Left lung (tissue), 10 donors: ENCODE data around the gene ASCC3. TPM values are rescaled to one million over a fixed set of nuclear protein-coding genes. Genes with fewer than 3 reads are reported as not detected.
A peak's percentile ranks its signal among the peaks of the same experiment; 100 is the strongest.

Experiments used
- ATAC-seq: fragments of 200-7000 bp; cut with Tn5 transposase; one replicate; pipeline ENCODE4 v1.9.1; 2020; ENCODE audit warnings: moderate library complexity
- DNase-seq, 4 donors: peaks; one replicate each; pipeline ENCODE4 v3.0.0-alpha.2; 2013 to 2020
- H3K27ac ChIP-seq, 2 donors: fragments of 200-600 bp; sonication (generic) in 1 of 2; one replicate each; pipeline versions ENCODE4 v1.5.0 to v1.8.0; 2020 to 2021
- H3K27me3 ChIP-seq, 2 donors: fragments of 200-600 bp; sonication (generic) in 1 of 2; one replicate each; pipeline versions ENCODE4 v1.5.0 to v1.8.0; 2020 to 2021
- H3K36me3 ChIP-seq, 2 donors: fragments of 200-600 bp; sonication (generic) in 1 of 2; one replicate each; pipeline versions ENCODE4 v1.5.0 to v1.8.0; 2020 to 2021
- H3K4me1 ChIP-seq, 2 donors: fragments of 200-600 bp; one replicate each; pipeline ENCODE4 v1.8.0; 2021
- H3K4me3 ChIP-seq, 2 donors: fragments of 200-600 bp; sonication (generic) in 1 of 2; one replicate each; pipeline versions ENCODE4 v1.5.0 to v1.8.0; 2020 to 2021; ENCODE audit warnings: mild to moderate bottlenecking in 1 of 2
- H3K9me3 ChIP-seq, 2 donors: fragments of 200-600 bp; sonication (generic) in 1 of 2; one replicate each; pipeline versions ENCODE4 v1.5.0 to v1.8.0; 2020 to 2021
- intact Hi-C, 2 donors: fragments of 100-400 bp; cut with DNase I; formaldehyde crosslinking; loops; one replicate each; pipeline versions ENCODE4 v1.11.2 to v1.14.2; 2022
- polyA plus RNA-seq, 6 donors: library from polyadenylated mRNA; unstranded; fragments of 120-200 nt; gene quantifications; one replicate each; pipeline ENCODE4 v1.2.1, GENCODE V29; 2013; ENCODE audit not compliant: insufficient read length in 6 of 6
- total RNA-seq, 2 donors: library from RNA; stranded (reverse); fragmentation: NEBNext Ultra II Directional; extraction: Animal tissue kit (Norgen Biotek cat#: 25700); gene quantifications; one replicate each; pipeline ENCODE4 v1.2.1, GENCODE V29; 2021
- TF ChIP-seq, protein P1 (sequence below), 2 donors: fragments of 200-600 bp; sonication (generic) in 1 of 2; IDR thresholded peaks; one replicate each; pipeline versions ENCODE4 v1.5.0 to v1.8.0; 2021; ENCODE audit warnings: antibody characterized with exemption in 2 of 2
- donor health status: DM: no; HTN: yes; CAD: no.
- donor health status: DM: no; HTN: no; CAD: no.

ASCC3 gene
- total and polyA plus RNA-seq, 8 donors = 20.6 to 43.2 (median 23.4) TPM

DNA sequence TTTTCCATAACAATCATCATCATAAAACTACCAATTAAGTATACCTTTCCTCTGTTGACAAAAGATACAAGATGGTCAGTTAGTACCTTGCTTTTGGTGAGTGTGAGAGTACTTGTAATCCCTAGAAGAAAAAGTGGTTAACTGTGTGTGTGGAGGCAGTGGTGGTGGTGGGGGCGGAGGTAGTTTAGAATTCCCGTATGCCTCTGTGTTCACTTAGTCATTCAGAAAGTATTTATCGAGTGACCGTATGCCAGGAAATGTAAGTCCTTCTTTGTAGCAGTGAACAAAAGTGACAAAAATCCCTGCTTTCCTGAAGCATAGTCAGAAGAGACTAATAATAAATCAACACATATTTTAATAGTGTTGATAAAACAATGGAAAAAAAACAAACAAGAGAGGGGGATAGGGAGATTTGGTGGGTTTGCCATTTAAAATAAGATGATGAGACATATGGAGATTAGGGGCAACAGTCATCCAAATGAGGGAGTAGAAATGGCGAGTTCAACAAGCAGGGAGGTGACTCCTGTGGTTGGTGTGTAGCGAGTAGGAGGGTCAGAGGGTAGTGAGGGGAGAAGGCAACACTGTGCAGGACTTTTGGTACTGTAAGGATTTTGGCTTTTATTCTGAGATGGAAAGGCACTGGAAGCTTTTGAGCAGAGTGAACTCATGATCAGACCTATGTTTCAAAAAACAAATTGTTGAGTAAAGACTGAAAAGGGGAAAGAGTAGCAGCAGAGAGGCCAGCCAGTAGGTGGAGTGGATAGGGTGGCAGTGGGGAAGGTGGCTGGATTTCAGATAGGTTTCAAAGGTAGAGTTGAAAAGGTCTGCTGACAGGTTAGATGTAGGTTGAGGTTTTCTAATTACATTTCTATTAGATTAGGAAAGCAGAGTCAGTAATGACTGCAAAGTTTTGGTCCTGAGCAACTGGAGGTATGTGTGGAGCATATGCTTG lies 376.1 kb downstream of the ASCC3 start:
- Histone ChIP-seq H3K4me3 (no peak overlapping the region), H3K4me1 (no peaks in the 10 kb centered on the region), H3K27ac (no peak overlapping the region), H3K36me3 (peaks cover 0 to 23% of the 10 kb centered on the region in 2 donors), H3K9me3 (no peaks in the 10 kb centered on the region), H3K27me3 (no peaks in the 10 kb centered on the region)
- peak; percentile 23 for ATAC-seq
- no peak for DNase-seq
- TF ChIP-seq, protein P1, sequence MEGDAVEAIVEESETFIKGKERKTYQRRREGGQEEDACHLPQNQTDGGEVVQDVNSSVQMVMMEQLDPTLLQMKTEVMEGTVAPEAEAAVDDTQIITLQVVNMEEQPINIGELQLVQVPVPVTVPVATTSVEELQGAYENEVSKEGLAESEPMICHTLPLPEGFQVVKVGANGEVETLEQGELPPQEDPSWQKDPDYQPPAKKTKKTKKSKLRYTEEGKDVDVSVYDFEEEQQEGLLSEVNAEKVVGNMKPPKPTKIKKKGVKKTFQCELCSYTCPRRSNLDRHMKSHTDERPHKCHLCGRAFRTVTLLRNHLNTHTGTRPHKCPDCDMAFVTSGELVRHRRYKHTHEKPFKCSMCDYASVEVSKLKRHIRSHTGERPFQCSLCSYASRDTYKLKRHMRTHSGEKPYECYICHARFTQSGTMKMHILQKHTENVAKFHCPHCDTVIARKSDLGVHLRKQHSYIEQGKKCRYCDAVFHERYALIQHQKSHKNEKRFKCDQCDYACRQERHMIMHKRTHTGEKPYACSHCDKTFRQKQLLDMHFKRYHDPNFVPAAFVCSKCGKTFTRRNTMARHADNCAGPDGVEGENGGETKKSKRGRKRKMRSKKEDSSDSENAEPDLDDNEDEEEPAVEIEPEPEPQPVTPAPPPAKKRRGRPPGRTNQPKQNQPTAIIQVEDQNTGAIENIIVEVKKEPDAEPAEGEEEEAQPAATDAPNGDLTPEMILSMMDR (IDR thresholded peaks at IDR 0.05) = no peak
- intact Hi-C loops = no loop called here

DNA sequence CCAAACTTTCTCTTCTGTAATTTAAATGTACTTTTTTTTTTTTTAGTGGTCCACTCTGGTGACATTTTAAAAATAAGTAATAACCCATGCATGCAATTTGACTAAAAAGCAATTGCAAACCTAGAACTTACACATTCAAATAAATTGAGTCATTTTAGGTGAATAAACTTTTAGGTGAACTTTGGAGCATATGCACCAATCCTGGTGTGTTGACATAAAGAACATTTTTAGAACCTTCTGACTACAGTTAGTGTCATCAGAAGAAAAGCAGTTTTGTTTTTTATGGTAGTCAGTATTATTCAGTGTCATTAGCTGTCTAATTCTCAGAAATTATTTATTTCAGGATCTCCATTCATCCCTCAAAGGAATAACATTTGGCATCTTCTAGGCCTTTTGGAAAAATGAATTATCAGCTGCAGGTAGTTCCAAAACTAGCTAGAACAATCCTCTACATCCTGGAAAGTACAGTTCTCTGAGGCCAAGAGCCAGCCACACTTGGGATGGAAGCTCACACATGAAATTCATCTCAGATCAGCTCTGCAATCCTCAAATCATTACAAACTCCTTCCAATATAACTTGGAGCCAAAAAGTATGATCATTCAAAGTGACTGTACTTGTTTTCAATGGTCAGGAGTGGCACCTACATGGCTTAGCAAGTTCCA lies 378.0 kb downstream of the ASCC3 start:
- peaks cover 0 to 8% of the 10 kb centered on the region in 2 donors for H3K36me3 ChIP-seq
- no peak for DNase-seq
- intact Hi-C loops = no loop called here
- no peaks in the 10 kb centered on the region for H3K27me3 ChIP-seq
- H3K27ac ChIP-seq = no peak overlapping the region
- no peak for ATAC-seq
- H3K4me1 ChIP-seq = no peaks in the 10 kb centered on the region
- H3K9me3 ChIP-seq = peaks cover 0 to 7% of the 10 kb centered on the region in 2 donors
- TF ChIP-seq, protein P1 (IDR thresholded peaks at IDR 0.05) = no peak
- H3K4me3 ChIP-seq = no peak overlapping the region

DNA sequence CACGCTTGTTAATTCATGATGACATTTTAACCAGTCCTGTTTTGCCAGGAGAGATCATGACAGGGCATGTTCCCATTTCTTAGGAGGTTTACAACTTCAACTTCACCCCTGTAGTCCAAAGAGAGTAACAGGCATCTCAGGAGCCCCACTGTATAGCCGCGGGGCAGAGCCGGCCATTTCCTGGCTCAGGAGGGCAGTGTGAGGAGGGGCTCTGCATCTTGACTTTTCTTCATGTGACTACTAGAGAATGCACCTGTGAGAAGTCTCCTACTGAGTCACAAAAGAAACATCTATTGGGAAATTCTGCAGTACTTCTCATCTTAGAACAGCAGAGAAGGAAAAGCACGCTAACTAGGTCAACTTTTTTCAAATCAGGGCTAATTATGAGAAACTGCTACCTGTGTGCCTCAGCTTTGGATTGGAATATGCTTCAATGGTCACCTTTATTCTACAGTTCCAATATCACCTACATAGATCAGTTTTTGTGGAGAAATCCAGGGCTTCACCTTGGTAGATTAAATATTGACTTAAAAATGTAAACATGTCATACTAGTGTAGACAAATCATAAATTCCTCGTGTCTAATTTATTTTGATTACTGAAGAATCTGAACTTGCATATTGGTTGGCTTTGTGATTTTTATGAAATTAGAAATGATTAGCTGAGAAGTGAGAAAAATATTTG lies 387.8 kb downstream of the ASCC3 start:
- no peak overlapping the region for H3K4me3 ChIP-seq
- ATAC-seq = peak; percentile 62
- no peak for DNase-seq
- no peaks in the 10 kb centered on the region for H3K4me1 ChIP-seq
- H3K9me3 ChIP-seq = peaks cover 0 to 3% of the 10 kb centered on the region in 2 donors
- H3K27me3 ChIP-seq = peaks cover 0 to 23% of the 10 kb centered on the region in 2 donors
- H3K27ac ChIP-seq = no peak overlapping the region
- intact Hi-C loops = no loop called here
- TF ChIP-seq, protein P1 (IDR thresholded peaks at IDR 0.05) = no peak
- no peaks in the 10 kb centered on the region for H3K36me3 ChIP-seq

DNA sequence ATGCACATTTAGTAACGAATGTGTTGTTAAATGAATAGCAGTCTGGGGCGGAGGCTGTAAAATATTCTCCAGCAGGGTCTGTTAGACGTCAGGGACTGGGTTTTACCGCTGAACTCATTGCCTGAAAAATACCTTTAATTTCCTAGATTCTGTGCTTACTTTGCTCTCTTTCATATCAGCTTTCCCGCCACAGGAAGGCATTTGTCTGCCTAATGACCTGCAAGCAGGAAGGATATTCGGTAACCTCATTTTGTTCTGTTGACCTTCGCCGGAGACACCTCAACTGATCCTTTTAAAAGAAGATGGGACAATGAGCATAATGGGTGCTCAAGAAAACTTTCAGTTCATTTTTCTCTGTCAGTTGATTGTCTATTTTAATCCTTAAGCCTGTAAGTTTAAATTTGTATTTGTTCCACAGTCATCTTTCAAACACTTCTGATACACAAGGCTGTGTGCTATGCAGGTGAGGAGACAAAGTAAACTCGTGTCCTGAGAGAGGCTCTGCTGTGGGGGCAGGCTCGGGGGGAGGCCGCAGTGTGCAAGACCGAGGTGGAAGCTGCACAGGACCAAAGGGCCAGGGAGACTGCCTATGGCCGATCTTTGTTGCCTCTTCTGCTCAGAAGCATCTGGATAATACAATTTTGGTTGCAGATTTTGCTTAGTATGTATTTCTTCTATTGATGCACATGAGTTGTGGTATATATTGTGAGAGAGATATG lies 389.0 kb downstream of the ASCC3 start:
- Histone ChIP-seq H3K27ac (no peak overlapping the region), H3K27me3 (peaks cover 0 to 23% of the 10 kb centered on the region in 2 donors), H3K9me3 (no peaks in the 10 kb centered on the region), H3K4me1 (no peaks in the 10 kb centered on the region), H3K4me3 (no peak overlapping the region), H3K36me3 (no peaks in the 10 kb centered on the region)
- DNase-seq (no peak), ATAC-seq (no peak)
- TF ChIP-seq, protein P1 (IDR thresholded peaks at IDR 0.05) = no peak
- intact Hi-C loops = no loop called here
